Neural progenitor cell (in vitro differentiated cells): Measurements from ENCODE around the gene NRM. TPM values are rescaled to one million over a fixed set of nuclear protein-coding genes. Genes with fewer than 3 reads are reported as not detected.
A peak's percentile ranks its signal among the peaks of the same experiment; 100 is the strongest.
"Not testable (repeated sequence)": the region's sequence is repeated elsewhere in the genome, so short reads cannot be mapped to it uniquely, and the experiment has no call there.

ENCODE experiments used
- DNase-seq: peaks from one replicate; pipeline ENCODE4 v3.0.0-alpha.2; 2016; ENCODE audit warnings: low spot score
- H2AFZ ChIP-seq: fragments of 200-600 bp; sonication (generic); replicated peaks from 2 replicates; pipeline ENCODE4 v1.6.1; 2016; ENCODE audit warnings: antibody characterized with exemption
- H3F3A ChIP-seq: fragments of 200-600 bp; sonication (generic); 2 replicates; pipeline ENCODE4 v1.6.1; 2016; ENCODE audit warnings: antibody characterized with exemption, low read depth
- H3K27ac ChIP-seq: fragments of 200-600 bp; sonication (generic); 2 replicates; pipeline ENCODE4 v1.5.1; 2016; ENCODE audit warnings: mild to moderate bottlenecking
- H3K27me3 ChIP-seq: fragments of 200-600 bp; sonication (generic); 2 replicates; pipeline ENCODE4 v1.6.1; 2016; ENCODE audit warnings: mild to moderate bottlenecking, moderate library complexity
- H3K36me3 ChIP-seq: fragments of 200-600 bp; sonication (generic); 2 replicates; pipeline ENCODE4 v1.5.1; 2016
- H3K4me1 ChIP-seq: fragments of 200-600 bp; sonication (generic); 2 replicates; pipeline ENCODE4 v1.6.1; 2016; ENCODE audit warnings: mixed run types
- H3K4me2 ChIP-seq: fragments of 200-600 bp; sonication (generic); 2 replicates; pipeline ENCODE4 v1.6.1; 2016
- H3K4me3 ChIP-seq: fragments of 200-600 bp; sonication (generic); 2 replicates; pipeline ENCODE4 v1.5.1; 2016
- H3K79me2 ChIP-seq: fragments of 200-600 bp; sonication (generic); 2 replicates; pipeline ENCODE4 v1.6.1; 2016; ENCODE audit warnings: low read depth
- H3K9ac ChIP-seq: fragments of 200-600 bp; sonication (generic); 2 replicates; pipeline ENCODE4 v1.6.1; 2016
- H3K9me3 ChIP-seq: fragments of 200-600 bp; sonication (generic); 2 replicates; pipeline ENCODE4 v1.5.1; 2016; ENCODE audit warnings: low read depth
- H4K20me1 ChIP-seq: fragments of 200-600 bp; sonication (generic); 2 replicates; pipeline ENCODE4 v1.6.1; 2016; ENCODE audit warnings: low read depth
- H3K27ac Mint-ChIP-seq: 3 replicates; pipeline ENCODE4 v1.8.0; 2021; ENCODE audit warnings: mixed read lengths
- H3K27me3 Mint-ChIP-seq: 2 replicates; pipeline ENCODE4 v1.8.0; 2022; ENCODE audit warnings: low read depth, mild to moderate bottlenecking, inconsistent platforms, moderate library complexity, mixed read lengths; ENCODE audit not compliant: insufficient read depth
- H3K36me3 Mint-ChIP-seq: 3 replicates; pipeline ENCODE4 v1.8.0; 2021; ENCODE audit warnings: mixed read lengths
- H3K4me1 Mint-ChIP-seq: 3 replicates; pipeline ENCODE4 v1.8.0; 2021; ENCODE audit warnings: mixed read lengths
- H3K4me3 Mint-ChIP-seq: 3 replicates; pipeline ENCODE4 v1.8.0; 2021; ENCODE audit warnings: mild to moderate bottlenecking, moderate library complexity, mixed read lengths
- H3K9me3 Mint-ChIP-seq: 3 replicates; pipeline ENCODE4 v1.8.0; 2020; ENCODE audit warnings: mixed read lengths
- EZH2 ChIP-seq: fragments of 200-600 bp; sonication (generic); IDR thresholded peaks from 2 replicates; pipeline ENCODE4 v1.6.1; 2017; ENCODE audit warnings: antibody characterized with exemption, mild to moderate bottlenecking, moderate library complexity
- EZH2phosphoT487 ChIP-seq: fragments of 200-600 bp; sonication (generic); IDR thresholded peaks from 2 replicates; pipeline ENCODE4 v1.6.1; 2017; ENCODE audit warnings: antibody characterized with exemption
- total RNA-seq: library from RNA; depleted of rRNA; stranded (reverse); fragments of >200 nt; gene quantifications from 2 replicates; pipeline ENCODE4 v1.2.3, GENCODE V29; 2015; ENCODE audit warnings: low replicate concordance
- TF ChIP-seq, protein P1 (sequence below): fragments of 200-600 bp; sonication (generic); IDR thresholded peaks from 2 replicates; pipeline ENCODE4 v1.5.1; 2017; ENCODE audit warnings: antibody characterized with exemption, mild to moderate bottlenecking

NRM gene
- total RNA-seq, 1 donor from 2014 or later, result 12.4 TPM

GRCh38 chr6:30724906-30725667 is 34.3 kb upstream of the NRM start:
- Histone ChIP-seq H3K4me3 (no peak overlapping the region), H3K9ac (no peak overlapping the region), H4K20me1 (peaks cover 76% of the 10 kb centered on the region), H3F3A (peaks cover 82% of the 10 kb centered on the region), H3K27me3 (no peaks in the 10 kb centered on the region), H3K27ac (peak overlapping the region; percentile 60), H3K4me2 (peak overlapping the region; percentile 39), H2AFZ (no peak overlapping the region), H3K79me2 (peaks cover 50% of the 10 kb centered on the region), H3K36me3 (peaks cover 10% of the 10 kb centered on the region), H3K4me1 (peaks cover 12% of the 10 kb centered on the region), H3K9me3 (no peaks in the 10 kb centered on the region)
- H3K9me3 Mint-ChIP-seq, result peaks cover 2% of the 10 kb centered on the region
- peak overlapping the region; percentile 46 for H3K4me3 Mint-ChIP-seq
- H3K36me3 Mint-ChIP-seq, result peaks cover 37% of the 10 kb centered on the region
- TF ChIP-seq, protein P1, sequence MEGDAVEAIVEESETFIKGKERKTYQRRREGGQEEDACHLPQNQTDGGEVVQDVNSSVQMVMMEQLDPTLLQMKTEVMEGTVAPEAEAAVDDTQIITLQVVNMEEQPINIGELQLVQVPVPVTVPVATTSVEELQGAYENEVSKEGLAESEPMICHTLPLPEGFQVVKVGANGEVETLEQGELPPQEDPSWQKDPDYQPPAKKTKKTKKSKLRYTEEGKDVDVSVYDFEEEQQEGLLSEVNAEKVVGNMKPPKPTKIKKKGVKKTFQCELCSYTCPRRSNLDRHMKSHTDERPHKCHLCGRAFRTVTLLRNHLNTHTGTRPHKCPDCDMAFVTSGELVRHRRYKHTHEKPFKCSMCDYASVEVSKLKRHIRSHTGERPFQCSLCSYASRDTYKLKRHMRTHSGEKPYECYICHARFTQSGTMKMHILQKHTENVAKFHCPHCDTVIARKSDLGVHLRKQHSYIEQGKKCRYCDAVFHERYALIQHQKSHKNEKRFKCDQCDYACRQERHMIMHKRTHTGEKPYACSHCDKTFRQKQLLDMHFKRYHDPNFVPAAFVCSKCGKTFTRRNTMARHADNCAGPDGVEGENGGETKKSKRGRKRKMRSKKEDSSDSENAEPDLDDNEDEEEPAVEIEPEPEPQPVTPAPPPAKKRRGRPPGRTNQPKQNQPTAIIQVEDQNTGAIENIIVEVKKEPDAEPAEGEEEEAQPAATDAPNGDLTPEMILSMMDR, result no peak
- TF ChIP-seq EZH2phosphoT487 (no peak), EZH2 (no peak)
- H3K4me1 Mint-ChIP-seq, result peaks cover 31% of the 10 kb centered on the region
- H3K27ac Mint-ChIP-seq, result no peak overlapping the region
- no peak for DNase-seq
- H3K27me3 Mint-ChIP-seq, result peaks cover 13% of the 10 kb centered on the region

- not testable (repeated sequence) for H3K9me3 ChIP-seq, H3K27ac Mint-ChIP-seq, H3K36me3 ChIP-seq, DNase-seq, H2AFZ ChIP-seq, H3K27me3 ChIP-seq, H3K4me3 ChIP-seq, H3K9ac ChIP-seq, H3K9me3 Mint-ChIP-seq
- Mint-ChIP-seq H3K4me1 (peaks cover 39% of the 10 kb centered on the region), H3K27me3 (peaks cover 13% of the 10 kb centered on the region), H3K4me3 (peak overlapping the region; percentile 98), H3K36me3 (peaks cover 34% of the 10 kb centered on the region)
- TF ChIP-seq, protein P1, result peak; percentile 22
- Histone ChIP-seq H3F3A (peaks cover 90% of the 10 kb centered on the region), H3K4me1 (peaks cover 12% of the 10 kb centered on the region), H3K4me2 (peak overlapping the region; percentile 39), H3K27ac (peak overlapping the region; percentile 60), H3K79me2 (peaks cover 57% of the 10 kb centered on the region), H4K20me1 (peaks cover 69% of the 10 kb centered on the region)
Measured at GRCh38 chr6:30723843-30724741, 33.3 kb upstream of the NRM start.

DNA sequence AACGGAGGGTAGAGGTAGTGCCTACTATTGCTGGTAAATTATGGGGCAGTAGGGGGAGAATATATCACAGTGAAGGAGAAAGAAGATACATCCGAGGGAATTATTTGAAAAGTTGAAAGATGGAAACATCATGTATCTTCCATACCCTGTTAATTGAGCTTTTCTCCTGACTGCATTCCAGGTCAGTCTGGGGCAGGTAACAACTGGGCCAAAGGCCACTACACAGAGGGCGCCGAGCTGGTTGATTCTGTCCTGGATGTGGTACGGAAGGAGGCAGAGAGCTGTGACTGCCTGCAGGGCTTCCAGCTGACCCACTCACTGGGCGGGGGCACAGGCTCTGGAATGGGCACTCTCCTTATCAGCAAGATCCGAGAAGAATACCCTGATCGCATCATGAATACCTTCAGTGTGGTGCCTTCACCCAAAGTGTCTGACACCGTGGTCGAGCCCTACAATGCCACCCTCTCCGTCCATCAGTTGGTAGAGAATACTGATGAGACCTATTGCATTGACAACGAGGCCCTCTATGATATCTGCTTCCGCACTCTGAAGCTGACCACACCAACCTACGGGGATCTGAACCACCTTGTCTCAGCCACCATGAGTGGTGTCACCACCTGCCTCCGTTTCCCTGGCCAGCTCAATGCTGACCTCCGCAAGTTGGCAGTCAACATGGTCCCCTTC is 32.5 kb upstream of the NRM start:
- H3K36me3 ChIP-seq, H3K9me3 Mint-ChIP-seq, H3K9me3 ChIP-seq, H3K27me3 ChIP-seq, H2AFZ ChIP-seq, H3K9ac ChIP-seq, H3K27ac ChIP-seq, DNase-seq: not testable (repeated sequence)
- H4K20me1 ChIP-seq, result peaks cover 66% of the 10 kb centered on the region
- Mint-ChIP-seq H3K4me1 (peaks cover 46% of the 10 kb centered on the region), H3K36me3 (peaks cover 34% of the 10 kb centered on the region), H3K27me3 (peaks cover 13% of the 10 kb centered on the region), H3K27ac (peak overlapping the region; percentile 90), H3K4me3 (peak overlapping the region; percentile 98)
- H3F3A ChIP-seq, result peaks cover 94% of the 10 kb centered on the region
- peaks cover 65% of the 10 kb centered on the region for H3K79me2 ChIP-seq
- H3K4me3 ChIP-seq, result peak overlapping the region; percentile 85
- H3K4me1 ChIP-seq, result peaks cover 12% of the 10 kb centered on the region
- H3K4me2 ChIP-seq, result peak overlapping the region; percentile 90
